Upper lobe of left lung (tissue), 6 donors: ENCODE measurements around the gene DHX15. TPM values are rescaled to one million over a fixed set of nuclear protein-coding genes. Genes with fewer than 3 reads are reported as not detected.

Experiments used
- ATAC-seq, 2 donors: fragments of 200-7000 bp; cut with Tn5 transposase; one replicate each; pipeline ENCODE4 v1.9.1; 2022; ENCODE audit warnings: mild to moderate bottlenecking in 2 of 2, moderate library complexity in 2 of 2; ENCODE audit not compliant: low FRiP score in 2 of 2
- DNase-seq, 2 donors: peaks; one replicate each; pipeline ENCODE4 v3.0.0-alpha.2; 2019 to 2020
- H3K27ac ChIP-seq, 4 donors: fragments of 200-600 bp; sonication (generic); one replicate each; pipeline ENCODE4 v1.5.1; 2016 to 2019
- H3K27me3 ChIP-seq, 4 donors: fragments of 200-600 bp; sonication (generic); one replicate each; pipeline ENCODE4 v1.5.1; 2017 to 2019
- H3K36me3 ChIP-seq, 4 donors: fragments of 200-600 bp; sonication (generic); one replicate each; pipeline ENCODE4 v1.5.1; 2016 to 2019
- H3K4me1 ChIP-seq, 4 donors: fragments of 200-600 bp; sonication (generic); one replicate each; pipeline ENCODE4 v1.5.1; 2018 to 2019
- H3K4me3 ChIP-seq, 4 donors: fragments of 200-600 bp; sonication (generic); one replicate each; pipeline ENCODE4 v1.5.1; 2017 to 2019; ENCODE audit warnings: mild to moderate bottlenecking in 2 of 4, moderate library complexity in 1 of 4
- H3K9me3 ChIP-seq, 4 donors: fragments of 200-600 bp; sonication (generic); one replicate each; pipeline ENCODE4 v1.5.1; 2018 to 2019
- CTCF ChIP-seq, 6 experiments: fragments of 450-650 bp in 4 of 6; fragments of 200-600 bp in 2 of 6; sonication (generic) in 2 of 6; IDR thresholded peaks; one replicate each; pipeline ENCODE4 v1.5.1; 2016 to 2019; ENCODE audit warnings: antibody characterized with exemption in 6 of 6
- EP300 ChIP-seq, 4 donors: sonication (generic); formaldehyde crosslinking; IDR thresholded peaks; one replicate each; pipeline ENCODE4 v1.5.1; 2017; ENCODE audit warnings: antibody characterized with exemption in 4 of 4, control low read depth in 2 of 4
- POLR2A ChIP-seq, 4 donors: fragments of 450-650 bp; IDR thresholded peaks; one replicate each; pipeline ENCODE4 v1.5.1; 2016 to 2017; ENCODE audit warnings: antibody characterized with exemption in 4 of 4, mild to moderate bottlenecking in 2 of 4
- POLR2AphosphoS5 ChIP-seq, 2 donors: sonication (generic); formaldehyde crosslinking; IDR thresholded peaks; one replicate each; pipeline ENCODE4 v1.5.1; 2017; ENCODE audit warnings: antibody characterized with exemption in 2 of 2
- WGBS, 2 donors: methylation state at CpG; one replicate each; pipeline ENCODE4 v1.1.5; 2017 to 2018; 5-methylcytosine and 5-hydroxymethylcytosine counted together
- total RNA-seq, 6 donors: library from RNA; depleted of rRNA in 4 of 6; stranded (reverse); fragments of >200 nt in 4 of 6; gene quantifications; one replicate each; pipeline versions ENCODE4 v1.1.0 to v1.2.1, GENCODE V29; 2016 to 2021
- donor health status: DM: no; HTN: no; CAD: no; lungs with moderate emphysema.
- donor health status: DM: no; HTN: yes; CAD: no; lungs with severe emphysema.

The DHX15 gene
- total RNA-seq, 6 donors from 2014 or later: 83.8 to 201 (median 107) TPM

- Histone ChIP-seq H3K4me1 (peaks cover 20 to 54% (median 34%) of the 10 kb centered on the region in 4 donors), H3K9me3 (no peaks in the 10 kb centered on the region), H3K27ac (no peak overlapping the region), H3K4me3 (no peak overlapping the region), H3K27me3 (no peaks in the 10 kb centered on the region), H3K36me3 (peaks cover 7 to 69% (median 23%) of the 10 kb centered on the region in 4 donors)
- ATAC-seq (no peak), DNase-seq (no peak)
- TF ChIP-seq CTCF (IDR thresholded peaks at IDR 0.05) (no peak), POLR2AphosphoS5 (IDR thresholded peaks at IDR 0.05) (no peak), EP300 (IDR thresholded peaks at IDR 0.05) (no peak), POLR2A (IDR thresholded peaks at IDR 0.05) (no peak)
These were observed 10.1 kb downstream of the DHX15 start for GRCh38 chr4:24574236-24574635.

- peaks cover 18 to 54% (median 32%) of the 10 kb centered on the region in 4 donors for H3K4me1 ChIP-seq
- WGBS, 2 donors: 48 to 50% methylated on average over 2 of the region's 2 CpGs
- peaks cover 7 to 72% (median 23%) of the 10 kb centered on the region in 4 donors for H3K36me3 ChIP-seq
- no peak overlapping the region for H3K4me3 ChIP-seq
- no peak overlapping the region for H3K27ac ChIP-seq
- no peaks in the 10 kb centered on the region for H3K27me3 ChIP-seq
- no peak for DNase-seq
- ATAC-seq: no peak
- H3K9me3 ChIP-seq: no peaks in the 10 kb centered on the region
- TF ChIP-seq EP300 (IDR thresholded peaks at IDR 0.05): no peak
- TF ChIP-seq POLR2A (IDR thresholded peaks at IDR 0.05): no peak
- no peak for TF ChIP-seq CTCF (IDR thresholded peaks at IDR 0.05)
- TF ChIP-seq POLR2AphosphoS5 (IDR thresholded peaks at IDR 0.05): no peak
These were observed 10.8 kb downstream of the DHX15 start for GRCh38 chr4:24573582-24573981.

- Histone ChIP-seq H3K4me3 (no peak overlapping the region), H3K4me1 (peaks cover 8 to 42% (median 29%) of the 10 kb centered on the region in 4 donors), H3K36me3 (peaks cover 4 to 79% (median 20%) of the 10 kb centered on the region in 4 donors), H3K27ac (no peak overlapping the region), H3K9me3 (no peaks in the 10 kb centered on the region), H3K27me3 (no peaks in the 10 kb centered on the region)
- TF ChIP-seq POLR2A (IDR thresholded peaks at IDR 0.05) (no peak), POLR2AphosphoS5 (IDR thresholded peaks at IDR 0.05) (no peak), EP300 (IDR thresholded peaks at IDR 0.05) (no peak), CTCF (IDR thresholded peaks at IDR 0.05) (no peak)
- DNase-seq (no peak), ATAC-seq (no peak)
- 67 to 70% methylated on average over 5 of the region's 5 CpGs for WGBS, 2 donors
These were observed 13.6 kb downstream of the DHX15 start for GRCh38 chr4:24570574-24571236.

GRCh38 chr4:24570172-24570571 lies 14.2 kb downstream of the DHX15 start:
- DNase-seq (no peak), ATAC-seq (no peak)
- H3K4me1 ChIP-seq: peaks cover 13 to 46% (median 29%) of the 10 kb centered on the region in 4 donors
- TF ChIP-seq POLR2AphosphoS5 (IDR thresholded peaks at IDR 0.05) (no peak), EP300 (IDR thresholded peaks at IDR 0.05) (no peak), POLR2A (IDR thresholded peaks at IDR 0.05) (no peak), CTCF (IDR thresholded peaks at IDR 0.05) (no peak)
- H3K4me3 ChIP-seq: no peak overlapping the region
- H3K9me3 ChIP-seq: no peaks in the 10 kb centered on the region
- H3K27ac ChIP-seq: no peak overlapping the region
- WGBS, 2 donors: 76 to 80% methylated on average over 1 of the region's 1 CpG
- peaks cover 0 to 76% (median 18%) of the 10 kb centered on the region in 4 donors for H3K36me3 ChIP-seq
- no peaks in the 10 kb centered on the region for H3K27me3 ChIP-seq

- Histone ChIP-seq H3K4me3 (no peak overlapping the region), H3K27me3 (no peaks in the 10 kb centered on the region), H3K36me3 (peaks cover 0 to 71% (median 13%) of the 10 kb centered on the region in 4 donors), H3K27ac (no peak overlapping the region), H3K4me1 (peaks cover 16 to 51% (median 33%) of the 10 kb centered on the region in 4 donors), H3K9me3 (no peaks in the 10 kb centered on the region)
- WGBS, 2 donors: 84 to 92% methylated on average over 2 of the region's 2 CpGs
- TF ChIP-seq POLR2AphosphoS5 (IDR thresholded peaks at IDR 0.05): no peak
- no peak for DNase-seq
- no peak for ATAC-seq
These were observed 14.7 kb downstream of the DHX15 start for GRCh38 chr4:24569662-24570061.
